Activated CD4-positive, alpha-beta T cell treated with anti-CD3 and anti-CD28 coated beads, Interleukin-2, amount 50 U/mL, for 4 hours (primary cell): ENCODE data around the gene TNC.
"Not testable (repeated sequence)": the region's sequence is repeated elsewhere in the genome, so short reads cannot be mapped to it uniquely, and the experiment has no call there.

ENCODE experiments used
- DNase-seq, 2 experiments: peaks; one replicate each; pipeline ENCODE4 v3.0.0-alpha.2; 2020

TNC gene

DNA sequence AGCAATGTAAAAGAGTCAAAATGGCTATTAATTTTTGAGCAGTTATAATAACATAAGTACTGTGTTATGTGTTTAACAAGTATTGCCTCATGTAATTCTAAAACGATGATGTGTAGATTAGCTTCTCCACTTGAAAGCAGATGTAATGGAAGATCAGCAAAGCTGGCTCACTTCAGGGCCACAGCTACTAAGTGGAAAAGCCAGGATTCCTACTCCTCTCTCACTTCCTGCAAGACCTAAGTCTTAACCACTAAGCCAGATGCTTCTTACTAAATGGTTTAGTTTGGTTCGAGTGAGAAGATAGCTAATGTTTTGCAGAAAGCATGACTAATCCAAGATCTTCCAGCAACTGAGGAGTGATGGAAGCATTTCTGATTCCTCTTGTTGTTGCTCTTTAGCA is 15.7 kb upstream of the TNC start:
- no peak for DNase-seq

- no peak for DNase-seq
These were observed 14.7 kb upstream of the TNC start for GRCh38 chr9:115132648-115133047.

GRCh38 chr9:115130176-115130575 is 12.2 kb upstream of the TNC start:
- DNase-seq = no peak

DNA sequence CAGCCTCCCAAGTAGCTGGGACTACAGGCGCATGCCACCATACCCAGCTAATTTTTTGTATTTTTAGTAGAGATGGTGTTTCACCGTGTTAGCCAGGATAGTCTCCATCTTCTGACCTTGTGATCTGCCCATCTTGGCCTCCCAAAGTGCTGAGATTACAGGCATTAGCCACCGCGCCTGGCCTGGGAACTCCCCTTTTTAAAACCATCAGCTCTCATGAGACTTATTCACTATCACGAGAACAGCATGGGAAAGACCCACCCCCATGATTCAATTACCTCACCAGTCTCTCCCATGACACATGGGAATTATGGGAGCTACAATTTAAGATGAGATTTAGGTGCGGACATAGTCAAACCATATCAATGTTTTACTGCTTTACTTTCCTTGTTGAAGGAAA is 10.8 kb upstream of the TNC start:
- not testable (repeated sequence) for DNase-seq

DNA sequence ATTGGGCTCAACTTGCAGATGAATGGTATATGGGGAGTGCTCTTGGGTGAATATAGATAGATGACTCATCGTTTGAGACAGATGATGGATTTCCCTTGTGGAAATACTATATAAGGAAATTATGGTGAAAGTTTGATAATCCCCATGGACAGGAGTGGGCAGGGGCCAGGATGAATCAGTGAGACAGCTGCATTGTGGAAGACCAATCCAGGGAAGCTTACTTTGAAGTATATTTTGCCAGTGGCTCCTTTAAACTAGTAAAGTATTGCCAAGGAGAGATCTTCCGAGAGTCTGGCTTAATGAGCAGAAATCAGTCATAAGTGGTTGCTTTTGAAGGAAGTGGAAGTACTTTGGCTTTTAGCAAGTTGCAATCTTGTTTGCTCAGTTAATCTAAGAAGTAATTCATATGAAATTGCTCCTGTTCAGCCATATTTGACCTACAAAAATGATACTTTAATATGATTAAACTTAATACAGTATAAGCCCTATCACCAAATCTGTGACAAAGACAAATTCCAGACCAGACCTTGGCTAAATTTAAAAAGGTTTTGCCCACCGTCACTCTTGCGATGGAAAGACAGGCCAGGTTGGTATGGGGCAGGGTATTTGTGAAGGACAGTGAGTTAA is 9.3 kb upstream of the TNC start:
- no peak for DNase-seq

- no peak for DNase-seq
These were observed 8.4 kb upstream of the TNC start for GRCh38 chr9:115126404-115126803.

GRCh38 chr9:115122937-115123336 is 5.0 kb upstream of the TNC start:
- DNase-seq = no peak

- no peak for DNase-seq
These were observed 3.2 kb upstream of the TNC start for GRCh38 chr9:115121181-115121580.

- no peak for DNase-seq
These were observed 892 bp upstream of the TNC start for GRCh38 chr9:115118879-115119218.

DNA sequence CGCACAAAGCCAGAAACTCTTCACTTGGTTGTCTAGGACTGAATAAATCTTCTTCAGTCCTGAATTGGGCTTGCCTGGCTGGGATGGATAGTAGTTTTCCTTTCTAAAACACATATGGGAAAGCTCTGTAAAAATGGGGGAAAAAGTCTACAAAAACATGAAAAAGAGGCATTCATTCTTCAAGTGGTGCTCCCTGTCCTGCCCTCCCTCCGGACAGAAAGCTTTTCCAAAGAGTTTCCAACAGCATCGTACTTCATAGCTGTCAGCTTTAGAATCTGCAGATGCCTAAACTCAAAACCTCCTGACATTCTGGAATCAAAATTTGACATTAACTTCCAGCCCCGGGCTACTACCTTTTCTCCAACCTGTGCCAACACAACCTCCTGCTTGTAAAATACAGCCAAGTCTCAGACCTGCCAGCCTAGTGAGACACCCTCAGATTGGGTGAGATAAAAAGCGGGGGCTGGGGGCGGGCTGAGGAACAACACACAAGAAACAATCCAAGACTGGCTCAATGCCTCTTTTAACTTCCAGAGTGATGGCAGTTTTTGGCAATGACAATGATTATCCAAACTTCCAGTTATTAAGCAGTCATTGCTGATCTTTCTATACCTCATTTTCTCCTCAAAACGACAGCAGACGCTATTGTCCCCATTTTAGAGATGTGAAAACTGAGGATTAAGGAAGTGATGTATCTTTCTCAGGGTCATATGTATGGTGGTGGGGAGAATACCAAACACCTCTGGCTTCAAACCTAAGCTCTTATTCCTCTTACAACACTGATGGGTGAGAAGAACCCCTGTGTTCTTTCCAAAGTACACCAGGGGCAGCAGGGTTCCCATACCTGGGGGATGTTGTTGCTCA is 1.3 kb downstream of the TNC start:
- no peak for DNase-seq

DNA sequence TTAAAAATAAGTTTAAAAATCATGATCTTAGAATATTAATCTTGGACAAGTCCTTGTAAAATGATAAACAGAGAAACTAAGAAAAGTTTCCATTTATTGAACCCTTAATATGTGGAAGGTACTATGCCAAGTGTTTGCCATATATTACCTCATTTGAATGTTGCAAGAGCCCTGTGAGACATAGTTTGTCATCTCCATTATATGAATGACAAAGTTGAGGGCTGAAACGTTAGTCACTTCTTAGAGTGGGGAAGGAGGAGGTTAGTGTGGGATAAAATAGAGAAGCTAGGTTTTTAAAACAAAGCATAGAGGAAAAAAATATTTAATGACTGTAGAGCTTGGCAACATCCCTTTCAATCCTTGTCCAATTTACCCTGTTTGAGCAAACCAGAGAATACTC is 2.0 kb downstream of the TNC start:
- no peak for DNase-seq

- no peak for DNase-seq
These were observed 2.7 kb downstream of the TNC start for GRCh38 chr9:115115117-115115880.

DNA sequence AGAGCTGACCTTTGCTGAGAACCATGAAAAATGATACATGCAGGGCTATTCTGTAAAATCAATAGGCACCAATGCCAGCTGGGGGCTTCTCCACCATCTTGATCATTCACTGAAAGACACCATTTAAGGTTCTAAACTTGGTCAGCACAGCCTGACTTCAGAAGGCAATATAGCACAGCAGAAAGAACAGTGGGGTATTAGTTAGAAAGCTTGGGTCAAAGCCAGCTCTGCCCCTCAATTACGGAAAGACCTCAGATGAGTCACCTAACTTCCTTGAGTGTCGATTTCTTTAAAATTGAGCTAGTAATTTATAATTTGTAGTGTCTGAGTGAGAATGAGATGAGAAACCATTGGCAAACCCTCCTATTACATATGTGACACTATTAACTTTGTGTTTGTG is 3.4 kb downstream of the TNC start:
- no peak for DNase-seq

DNA sequence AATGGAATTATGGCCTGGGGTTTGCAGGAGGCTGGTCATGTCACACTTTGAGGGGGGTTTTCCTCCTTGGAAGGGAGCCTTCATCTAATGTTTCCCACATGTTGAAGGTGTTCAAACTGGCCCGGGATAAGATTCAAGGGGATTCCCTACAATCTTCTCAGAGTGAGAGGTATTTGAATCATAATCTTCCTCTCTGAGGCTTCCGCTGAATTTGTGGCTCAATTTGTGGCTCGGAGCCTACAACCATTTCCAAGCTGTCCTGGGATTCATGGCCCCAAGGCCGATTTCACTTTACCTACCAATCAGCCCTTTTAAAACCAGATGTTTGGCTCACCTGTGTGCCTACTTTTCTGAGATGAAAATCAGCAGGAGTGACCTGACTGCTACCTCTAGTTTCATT is 3.9 kb downstream of the TNC start:
- no peak for DNase-seq

DNA sequence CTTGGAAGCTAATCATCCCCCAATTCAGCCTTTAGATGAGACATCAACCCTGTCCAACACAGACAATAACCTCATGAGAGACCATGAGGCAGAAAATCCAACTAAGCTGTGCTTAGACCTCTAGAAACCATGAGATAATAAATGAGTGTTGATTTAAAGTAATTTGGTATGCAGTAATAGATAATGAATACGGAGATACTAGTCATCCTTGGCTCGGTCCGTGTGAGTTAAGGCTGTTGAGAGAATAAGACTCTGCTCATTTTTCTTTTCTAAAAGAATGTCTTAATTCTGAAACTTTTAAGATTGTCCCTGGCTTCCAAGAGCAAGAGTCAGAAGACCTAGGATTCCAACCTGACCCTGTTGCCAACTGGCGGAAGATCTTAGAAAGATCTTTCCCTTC is 6.1 kb downstream of the TNC start:
- no peak for DNase-seq

DNA sequence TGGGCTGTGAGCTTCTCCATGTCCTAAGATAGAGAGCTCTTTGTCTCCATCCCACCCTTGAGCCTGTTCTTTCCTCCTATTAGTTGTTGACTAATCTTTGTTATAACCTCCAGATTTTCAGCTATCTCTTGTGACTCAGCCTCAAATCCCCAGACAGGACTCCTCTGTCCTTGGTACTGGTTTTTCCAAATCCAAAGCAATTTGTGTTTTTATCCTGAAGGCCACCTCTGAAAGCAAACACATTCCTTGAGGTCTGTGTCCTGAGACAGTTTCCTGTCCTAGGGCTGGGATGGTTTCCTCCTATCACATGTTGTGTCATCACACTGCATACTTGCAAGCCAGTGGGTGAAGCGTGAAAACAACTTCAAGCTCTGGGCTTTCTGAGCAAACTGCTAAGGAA is 8.5 kb downstream of the TNC start:
- no peak for DNase-seq

DNA sequence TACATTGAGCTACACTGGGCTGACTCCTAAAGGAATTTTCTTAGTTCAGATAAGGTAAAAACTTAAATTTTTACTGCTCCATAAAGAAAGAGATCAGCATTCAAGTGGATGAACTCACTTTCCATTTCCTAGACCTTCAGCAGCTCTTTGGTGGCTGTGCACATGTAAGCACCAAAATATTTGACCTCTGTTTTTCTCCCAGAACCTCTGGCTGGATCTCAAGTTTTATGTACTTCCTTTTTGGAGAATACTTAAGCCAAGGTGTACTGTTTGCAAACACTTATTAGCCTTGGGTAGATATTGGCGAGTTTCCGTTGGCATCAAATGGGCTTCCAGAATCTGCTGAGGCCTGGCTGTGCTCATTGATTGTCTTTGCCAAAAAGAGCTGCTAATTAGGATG is 10.3 kb downstream of the TNC start:
- no peak for DNase-seq

GRCh38 chr9:115106642-115107041 is 11.3 kb downstream of the TNC start:
- no peak for DNase-seq

GRCh38 chr9:115106001-115106400 is 12.0 kb downstream of the TNC start:
- no peak for DNase-seq

- DNase-seq = no peak
These were observed 13.0 kb downstream of the TNC start for GRCh38 chr9:115104908-115105307.

GRCh38 chr9:115103746-115104477 is 14.0 kb downstream of the TNC start:
- no peak for DNase-seq

DNA sequence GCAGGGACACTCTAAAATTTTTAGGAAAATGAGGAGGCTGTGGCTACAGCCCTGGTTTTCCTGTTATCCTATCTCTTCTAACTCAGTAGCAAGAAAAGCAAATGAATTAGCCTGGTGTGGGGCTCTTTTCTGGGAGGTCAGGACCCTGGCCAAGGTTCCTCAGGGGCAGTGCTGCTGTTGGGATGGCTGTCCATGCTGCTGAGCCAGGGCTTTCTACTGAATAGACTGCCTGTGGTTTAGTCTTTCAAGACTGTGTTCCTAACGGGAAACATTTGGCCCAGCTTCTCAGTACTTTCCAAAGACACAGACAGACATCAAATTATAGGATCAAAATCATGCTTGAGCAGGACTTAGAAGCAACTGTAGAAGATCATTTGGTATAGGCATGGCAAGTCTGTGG is 18.1 kb downstream of the TNC start:
- DNase-seq = no peak

- DNase-seq = no peak
These were observed 19.6 kb downstream of the TNC start for GRCh38 chr9:115098226-115098965.
